HUES48 (cell line): ENCODE measurements around the gene RAPGEF5.
A peak's percentile ranks its signal among the peaks of the same experiment; 100 is the strongest.

Experiments
- H3K27ac ChIP-seq: one replicate; pipeline ENCODE4 v1.7.0; 2013; ENCODE audit warnings: low read depth, low read length, inconsistent platforms
- H3K27me3 ChIP-seq: 2 replicates; pipeline ENCODE4 v1.6.1; 2013; ENCODE audit warnings: mild to moderate bottlenecking, low read length; ENCODE audit not compliant: control insufficient read depth, insufficient read depth
- H3K36me3 ChIP-seq: 2 replicates; pipeline ENCODE4 v1.6.1; 2013; ENCODE audit warnings: low read length; ENCODE audit not compliant: control insufficient read depth, insufficient read depth
- H3K4me1 ChIP-seq: 2 replicates; pipeline ENCODE4 v1.6.1; 2013; ENCODE audit warnings: mild to moderate bottlenecking, low read length; ENCODE audit not compliant: control insufficient read depth, insufficient read depth
- H3K4me3 ChIP-seq: 2 replicates; pipeline ENCODE4 v1.5.1; 2013; ENCODE audit warnings: mild to moderate bottlenecking, low read depth, low read length
- H3K9ac ChIP-seq: 2 replicates; pipeline ENCODE4 v1.6.1; 2013; ENCODE audit warnings: mild to moderate bottlenecking, low read depth, low read length, moderate library complexity
- H3K9me3 ChIP-seq: 2 replicates; pipeline ENCODE4 v1.6.1; 2013; ENCODE audit warnings: low read length; ENCODE audit not compliant: control insufficient read depth, insufficient read depth

The RAPGEF5 gene

GRCh38 chr7:22281481-22281880 lies 75.5 kb downstream of the RAPGEF5 start:
- Histone ChIP-seq H3K27ac (no peak overlapping the region), H3K4me3 (no peak overlapping the region), H3K9ac (no peak overlapping the region), H3K4me1 (no peaks in the 10 kb centered on the region), H3K9me3 (no peaks in the 10 kb centered on the region), H3K36me3 (no peaks in the 10 kb centered on the region), H3K27me3 (no peaks in the 10 kb centered on the region)

- no peaks in the 10 kb centered on the region for H3K36me3 ChIP-seq
- no peaks in the 10 kb centered on the region for H3K27me3 ChIP-seq
- H3K4me1 ChIP-seq = no peaks in the 10 kb centered on the region
- H3K9me3 ChIP-seq = no peaks in the 10 kb centered on the region
- no peak overlapping the region for H3K9ac ChIP-seq
- no peak overlapping the region for H3K4me3 ChIP-seq
- H3K27ac ChIP-seq = no peak overlapping the region
These were observed 76.9 kb downstream of the RAPGEF5 start for GRCh38 chr7:22280031-22280430.

GRCh38 chr7:22278660-22279059 lies 78.3 kb downstream of the RAPGEF5 start:
- no peak overlapping the region for H3K27ac ChIP-seq
- no peaks in the 10 kb centered on the region for H3K4me1 ChIP-seq
- no peaks in the 10 kb centered on the region for H3K27me3 ChIP-seq
- no peaks in the 10 kb centered on the region for H3K36me3 ChIP-seq
- no peaks in the 10 kb centered on the region for H3K9me3 ChIP-seq
- no peak overlapping the region for H3K4me3 ChIP-seq
- H3K9ac ChIP-seq = no peak overlapping the region

- no peaks in the 10 kb centered on the region for H3K27me3 ChIP-seq
- no peaks in the 10 kb centered on the region for H3K4me1 ChIP-seq
- no peaks in the 10 kb centered on the region for H3K9me3 ChIP-seq
- H3K27ac ChIP-seq = no peak overlapping the region
- no peak overlapping the region for H3K9ac ChIP-seq
- H3K36me3 ChIP-seq = no peaks in the 10 kb centered on the region
- no peak overlapping the region for H3K4me3 ChIP-seq
These were observed 79.6 kb downstream of the RAPGEF5 start for GRCh38 chr7:22277375-22277774.

- H3K27ac ChIP-seq = no peak overlapping the region
- no peak overlapping the region for H3K9ac ChIP-seq
- no peaks in the 10 kb centered on the region for H3K9me3 ChIP-seq
These were observed 81.3 kb downstream of the RAPGEF5 start for GRCh38 chr7:22275661-22276060.

GRCh38 chr7:22271311-22271710 lies 85.6 kb downstream of the RAPGEF5 start:
- Histone ChIP-seq H3K9ac (no peak overlapping the region), H3K4me3 (no peak overlapping the region), H3K36me3 (no peaks in the 10 kb centered on the region), H3K4me1 (peaks cover 11% of the 10 kb centered on the region; the same call in 1 of the 2 replicates), H3K9me3 (no peaks in the 10 kb centered on the region), H3K27me3 (no peaks in the 10 kb centered on the region), H3K27ac (no peak overlapping the region)

More at GRCh38 chr7:22275661-22276060, 81.3 kb downstream of the RAPGEF5 start:
- H3K4me1 ChIP-seq = no peaks in the 10 kb centered on the region
- H3K27me3 ChIP-seq = no peaks in the 10 kb centered on the region
- no peak overlapping the region for H3K4me3 ChIP-seq
- no peaks in the 10 kb centered on the region for H3K36me3 ChIP-seq

- H3K27ac ChIP-seq = peak overlapping the region; percentile 36
- no peak overlapping the region for H3K9ac ChIP-seq
- peaks cover 11% of the 10 kb centered on the region; the same call in 1 of the 2 replicates for H3K4me1 ChIP-seq
- H3K4me3 ChIP-seq = no peak overlapping the region
- H3K36me3 ChIP-seq = no peaks in the 10 kb centered on the region
- H3K9me3 ChIP-seq = no peaks in the 10 kb centered on the region
- no peaks in the 10 kb centered on the region for H3K27me3 ChIP-seq
These were observed 86.6 kb downstream of the RAPGEF5 start for GRCh38 chr7:22270371-22270770.

GRCh38 chr7:22269963-22270362 lies 87.0 kb downstream of the RAPGEF5 start:
- Histone ChIP-seq H3K36me3 (no peaks in the 10 kb centered on the region), H3K4me1 (peaks cover 11% of the 10 kb centered on the region; the same call in 1 of the 2 replicates), H3K27ac (peak overlapping the region; percentile 36), H3K27me3 (no peaks in the 10 kb centered on the region), H3K9ac (no peak overlapping the region), H3K4me3 (no peak overlapping the region), H3K9me3 (no peaks in the 10 kb centered on the region)

- peaks cover 11% of the 10 kb centered on the region; the same call in 1 of the 2 replicates for H3K4me1 ChIP-seq
- no peaks in the 10 kb centered on the region for H3K36me3 ChIP-seq
- no peaks in the 10 kb centered on the region for H3K9me3 ChIP-seq
- no peak overlapping the region for H3K27ac ChIP-seq
- no peaks in the 10 kb centered on the region for H3K27me3 ChIP-seq
- H3K9ac ChIP-seq = no peak overlapping the region
- no peak overlapping the region for H3K4me3 ChIP-seq
These were observed 88.0 kb downstream of the RAPGEF5 start for GRCh38 chr7:22268884-22269421.

- H3K27ac ChIP-seq = no peak overlapping the region
- no peaks in the 10 kb centered on the region for H3K27me3 ChIP-seq
- no peaks in the 10 kb centered on the region for H3K36me3 ChIP-seq
- peaks cover 11% of the 10 kb centered on the region; the same call in 1 of the 2 replicates for H3K4me1 ChIP-seq
- no peak overlapping the region for H3K4me3 ChIP-seq
- H3K9me3 ChIP-seq = no peaks in the 10 kb centered on the region
- no peak overlapping the region for H3K9ac ChIP-seq
These were observed 88.9 kb downstream of the RAPGEF5 start for GRCh38 chr7:22267930-22268615.

- no peaks in the 10 kb centered on the region for H3K9me3 ChIP-seq
- H3K9ac ChIP-seq = no peak overlapping the region
- no peaks in the 10 kb centered on the region for H3K4me1 ChIP-seq
- no peaks in the 10 kb centered on the region for H3K36me3 ChIP-seq
- H3K4me3 ChIP-seq = no peak overlapping the region
- H3K27me3 ChIP-seq = no peaks in the 10 kb centered on the region
- no peak overlapping the region for H3K27ac ChIP-seq
These were observed 94.4 kb downstream of the RAPGEF5 start for GRCh38 chr7:22262538-22262937.
